Activated T-cell treated with anti-CD3 and anti-CD28 coated beads for 1 hour (primary cell): ENCODE data around the gene RPS25.
"Not testable (repeated sequence)": the region's sequence is repeated elsewhere in the genome, so short reads cannot be mapped to it uniquely, and the experiment has no call there.

Experiments
- DNase-seq: peaks from one replicate; pipeline ENCODE4 v3.0.0-alpha.2; 2020; ENCODE audit warnings: low read depth

RPS25 gene

DNA sequence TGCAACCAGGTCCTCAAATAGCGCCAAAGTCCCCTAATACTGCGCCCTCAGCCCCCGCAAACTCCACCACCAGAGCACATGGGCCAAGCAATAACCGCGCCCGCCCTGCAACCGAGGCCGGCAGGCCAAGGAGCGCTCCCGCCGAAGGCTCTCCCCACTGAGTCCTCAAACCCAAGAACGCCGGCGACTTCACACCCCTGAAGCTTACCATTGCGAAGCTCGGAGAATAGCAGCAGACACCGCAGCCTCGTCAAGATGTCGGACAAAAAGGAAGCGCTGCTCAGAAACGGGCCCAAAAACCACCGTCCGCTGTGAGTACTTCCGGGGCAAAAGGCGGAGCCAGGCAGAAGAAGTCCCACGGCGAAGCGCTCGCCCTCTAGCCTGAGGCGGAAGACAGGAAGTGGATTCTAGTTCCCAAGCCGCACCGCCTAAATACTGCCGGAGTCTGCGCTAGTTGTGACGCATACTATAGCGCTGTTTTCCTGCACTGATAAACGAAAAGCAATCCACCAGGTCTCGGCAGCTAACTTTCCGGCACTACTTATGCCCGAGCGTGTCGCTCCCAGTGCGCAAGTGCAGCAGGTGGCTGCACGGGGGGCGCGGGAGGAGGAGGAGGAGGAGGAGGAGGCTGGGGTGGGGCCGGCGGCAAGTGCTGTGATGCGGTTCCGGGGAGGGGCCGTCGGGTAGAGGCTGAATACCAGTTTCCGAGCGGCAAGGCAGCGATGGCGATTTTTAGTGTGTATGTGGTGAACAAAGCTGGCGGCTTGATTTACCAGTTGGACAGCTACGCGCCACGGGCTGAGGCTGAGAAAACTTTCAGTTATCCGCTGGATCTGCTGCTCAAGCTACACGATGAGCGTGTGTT, at the start of gene RPS25, which contains the start of gene TRAPPC4:
Gene RPS25 (minus strand): TSS at position 270 of the 865 bp plus-strand sequence. CDS start 59 bp downstream, at position 211.
Gene TRAPPC4 (plus strand): TSS at position 693 of the 865 bp plus-strand sequence. CDS start 30 bp downstream, at position 723.
- peak; percentile 89 for DNase-seq

DNA sequence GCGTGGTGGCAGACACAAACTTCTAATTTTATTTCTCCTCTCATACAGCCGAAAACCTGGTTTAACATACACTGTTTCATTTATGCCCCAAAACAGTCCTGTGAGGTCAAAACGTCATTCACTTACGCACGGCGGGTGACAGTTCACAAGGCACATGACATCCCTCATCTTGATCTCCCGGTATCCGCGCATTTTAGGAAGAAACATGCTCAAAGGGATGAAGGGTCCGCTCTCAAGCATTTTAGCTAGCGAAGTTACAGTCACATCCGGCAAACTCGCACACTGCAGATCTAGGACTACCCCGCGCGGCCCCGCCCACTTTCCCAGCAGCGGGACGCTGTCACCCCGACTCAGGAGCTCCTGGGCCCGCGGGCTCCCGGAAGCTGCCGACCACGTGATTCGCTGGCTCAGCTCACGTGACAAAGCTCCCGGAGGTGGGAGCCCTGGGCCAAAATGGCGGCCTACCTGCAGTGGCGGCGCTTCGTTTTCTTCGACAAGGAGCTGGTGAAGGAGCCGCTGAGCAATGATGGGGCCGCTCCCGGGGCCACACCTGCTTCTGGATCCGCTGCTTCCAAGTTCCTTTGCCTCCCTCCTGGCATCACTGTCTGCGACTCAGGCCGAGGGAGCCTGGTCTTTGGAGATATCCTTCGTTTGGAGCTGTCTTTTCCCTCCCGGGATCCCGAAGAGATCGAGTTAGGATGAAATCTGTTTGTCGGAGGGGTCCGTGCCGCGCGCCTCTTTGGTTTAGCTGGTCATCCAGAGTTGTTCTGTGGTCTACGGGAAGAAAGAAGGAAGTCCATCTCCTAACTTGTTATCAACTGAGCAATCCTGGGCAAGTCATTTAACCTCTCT, 49.5 kb upstream of the RPS25 start, which contains the start of gene VPS11:
Gene VPS11 (plus strand): TSS at position 448 of the 852 bp plus-strand sequence. CDS start 6 bp downstream, at position 454.
- DNase-seq = peak; percentile 97

DNA sequence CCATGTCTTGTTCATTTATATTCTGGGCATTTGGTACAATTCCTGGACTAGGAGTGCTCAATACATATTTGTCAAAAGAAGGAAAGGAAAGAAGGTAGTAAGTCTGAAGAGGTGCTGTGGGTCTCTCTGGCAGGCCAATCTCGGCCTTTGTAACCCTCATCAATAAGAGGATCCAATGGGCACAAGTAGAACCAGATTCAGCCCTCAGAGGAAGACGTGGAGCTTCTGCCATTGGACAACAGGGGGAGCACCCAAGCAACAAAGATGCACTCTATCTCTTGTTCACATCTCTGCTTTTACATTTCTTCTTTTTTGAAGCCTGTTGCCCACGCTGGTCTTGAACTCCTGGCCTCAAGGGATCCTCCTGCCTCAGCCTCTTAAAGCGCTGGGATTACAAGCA, 47.2 kb upstream of the RPS25 start:
- peak; percentile 19 for DNase-seq

DNA sequence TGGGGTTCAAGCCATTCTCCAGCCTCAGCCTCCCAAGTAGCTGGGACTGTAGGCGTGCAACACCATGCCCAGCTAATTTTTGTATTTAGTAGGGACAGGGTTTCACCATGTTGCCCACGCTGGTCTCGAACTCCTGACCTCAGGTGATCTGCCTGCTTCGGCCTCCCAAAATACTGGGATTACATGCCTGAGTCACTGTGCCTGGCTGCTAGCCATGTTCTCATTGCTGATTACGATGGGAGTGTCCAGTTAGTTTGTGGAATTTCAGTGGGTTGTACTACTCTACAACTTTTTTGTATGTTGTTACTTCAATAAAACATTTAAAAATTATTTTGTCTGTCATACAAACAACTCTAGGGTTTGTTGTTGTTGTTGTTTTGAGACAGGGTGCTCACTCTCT, 44.6 kb upstream of the RPS25 start:
- no peak for DNase-seq

DNA sequence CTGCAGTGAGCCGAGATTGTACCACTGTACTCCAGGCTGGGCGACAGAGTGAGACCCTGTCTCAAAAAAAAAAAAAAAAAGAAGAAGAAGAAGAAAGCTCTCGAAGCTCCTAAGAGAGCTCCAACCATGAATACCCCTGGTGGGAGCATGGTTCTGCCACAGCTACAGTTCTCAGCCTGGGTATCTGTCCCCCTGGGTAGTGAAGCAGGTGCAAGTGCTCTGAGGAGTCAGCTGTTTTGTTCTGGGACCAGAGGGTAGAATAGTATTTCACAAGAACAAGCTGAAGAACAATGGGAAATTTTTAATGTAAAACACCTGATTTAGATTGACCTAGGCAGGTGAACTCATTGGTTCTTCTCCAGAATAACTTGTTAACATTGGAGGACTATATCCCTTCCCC, 43.1 kb upstream of the RPS25 start:
- no peak for DNase-seq

DNA sequence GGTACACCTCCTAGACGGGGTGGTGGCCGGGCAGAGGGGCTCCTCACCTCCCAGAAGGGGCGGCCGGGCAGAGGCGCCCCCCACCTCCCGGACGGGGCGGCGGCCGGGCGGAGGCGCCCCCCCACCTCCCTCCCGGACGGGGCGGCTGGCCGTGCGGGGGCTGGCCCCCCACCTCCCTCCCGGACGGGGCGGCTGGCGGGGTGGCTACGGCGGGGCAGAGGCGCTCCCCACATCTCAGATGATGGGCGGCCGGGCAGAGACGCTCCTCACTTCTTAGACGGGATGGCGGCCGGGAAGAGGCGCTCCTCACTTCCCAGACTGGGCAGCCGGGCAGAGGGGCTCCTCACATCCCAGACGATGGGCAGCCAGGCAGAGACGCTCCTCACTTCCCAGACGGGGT, 41.0 kb upstream of the RPS25 start:
- DNase-seq = not testable (repeated sequence)

DNA sequence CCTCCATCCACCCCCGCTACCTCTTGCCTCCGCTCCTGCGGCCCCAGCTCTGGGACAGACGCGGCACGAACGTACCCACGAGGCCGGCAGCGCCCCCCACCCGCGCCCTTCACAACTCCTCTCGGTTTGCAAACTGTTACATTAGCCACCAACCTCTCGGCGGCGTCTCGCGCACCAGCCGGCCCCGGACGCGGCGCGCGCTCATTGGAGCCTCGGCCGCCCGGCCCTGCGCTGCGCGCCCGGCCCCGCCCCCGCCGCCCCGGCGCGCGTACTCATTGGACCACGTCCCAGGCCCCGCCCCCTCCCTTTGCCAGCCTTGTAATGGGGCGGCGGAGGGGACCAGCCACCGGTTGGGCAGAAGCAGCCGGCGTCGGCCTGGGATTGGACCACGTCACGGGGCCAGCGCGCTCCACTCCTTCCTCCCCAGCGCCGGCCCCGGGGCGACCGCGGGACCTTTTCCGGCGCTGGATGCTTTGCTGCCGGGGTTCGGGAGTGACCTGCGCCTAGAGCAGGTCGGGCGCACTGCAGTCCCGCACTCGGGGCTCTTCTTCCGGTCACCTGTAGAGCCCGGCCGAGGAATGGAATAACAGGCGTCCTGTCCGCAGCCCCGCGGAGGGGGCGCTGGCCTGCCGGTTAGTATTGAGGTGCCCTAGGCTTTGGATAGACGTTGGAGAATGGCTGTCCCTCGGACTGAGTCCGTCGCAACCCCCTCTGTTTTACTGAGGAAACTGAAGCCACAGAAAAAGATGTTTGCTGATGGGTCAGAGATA, 39.0 kb upstream of the RPS25 start, which contains the start of gene HYOU1:
Gene HYOU1 (minus strand): TSS at position 206 of the 770 bp plus-strand sequence. CDS start 1,045 bp downstream, outside the sequence.
- DNase-seq = peak; percentile 99

DNA sequence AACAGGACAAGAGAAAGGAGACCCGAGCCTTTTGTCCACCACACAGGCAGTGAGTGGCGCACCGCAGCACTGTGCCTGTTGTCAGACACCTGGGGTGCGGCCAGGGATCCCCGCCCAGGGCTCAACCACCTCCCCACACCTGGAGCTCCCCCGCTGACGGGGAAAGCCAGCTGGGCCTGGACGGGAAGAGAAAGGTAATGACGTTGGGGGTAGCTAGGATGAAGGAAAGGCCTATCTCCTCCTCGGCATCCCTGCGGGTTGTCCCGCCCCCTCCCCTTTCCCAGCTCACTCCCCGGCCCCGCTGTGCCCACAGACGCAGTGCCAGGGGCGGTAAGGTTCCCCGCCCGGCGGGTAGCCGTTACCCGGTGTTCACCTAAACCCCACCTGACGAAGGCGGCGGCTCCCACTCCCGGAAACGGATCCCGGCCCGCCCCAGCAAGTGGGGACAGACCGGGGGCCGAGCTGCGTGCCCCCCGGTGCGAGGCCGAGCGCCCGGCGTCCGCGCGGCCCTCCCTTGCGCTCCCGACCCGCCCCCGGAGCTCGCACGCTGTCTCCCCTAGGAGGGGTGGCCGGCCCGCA, 38.4 kb upstream of the RPS25 start:
- peak; percentile 16 for DNase-seq

DNA sequence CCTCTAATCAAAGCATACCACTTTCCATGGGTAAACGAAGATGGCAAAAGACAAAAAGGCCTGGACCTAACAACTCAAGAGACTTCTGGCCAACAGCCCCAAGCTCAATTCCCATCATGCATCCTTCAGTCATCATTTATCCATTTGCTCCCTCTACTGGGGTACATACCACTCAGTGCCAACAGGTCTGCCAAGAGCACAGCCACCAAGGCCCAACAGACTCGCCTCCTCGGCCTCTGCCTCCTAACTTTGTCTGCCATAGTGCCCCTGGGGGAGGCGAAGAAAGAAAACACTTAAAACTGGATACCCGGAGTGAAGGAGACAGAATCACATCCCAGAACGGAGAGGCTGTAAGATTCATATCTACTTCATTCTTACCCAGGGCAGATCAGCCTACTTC, 37.8 kb upstream of the RPS25 start:
- no peak for DNase-seq

DNA sequence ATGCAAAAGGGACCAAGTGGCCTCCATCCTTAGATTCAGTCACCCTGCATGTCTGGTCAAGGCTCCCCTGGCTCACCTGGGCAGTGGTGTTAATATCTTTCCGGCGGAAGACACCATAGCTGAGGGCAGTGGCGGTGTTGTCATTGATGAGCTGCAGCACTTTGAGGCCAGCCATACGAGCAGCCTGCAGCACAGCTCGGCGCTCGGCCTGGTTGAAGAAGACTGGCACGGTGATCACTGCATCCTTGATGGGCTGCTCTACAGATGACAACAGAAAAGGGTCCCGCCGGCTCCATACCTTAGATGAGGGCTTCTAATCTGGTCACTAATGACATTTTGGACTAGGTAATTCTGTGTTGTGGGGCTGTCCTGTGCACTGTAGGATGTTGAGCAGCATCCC, 36.3 kb upstream of the RPS25 start:
- no peak for DNase-seq

DNA sequence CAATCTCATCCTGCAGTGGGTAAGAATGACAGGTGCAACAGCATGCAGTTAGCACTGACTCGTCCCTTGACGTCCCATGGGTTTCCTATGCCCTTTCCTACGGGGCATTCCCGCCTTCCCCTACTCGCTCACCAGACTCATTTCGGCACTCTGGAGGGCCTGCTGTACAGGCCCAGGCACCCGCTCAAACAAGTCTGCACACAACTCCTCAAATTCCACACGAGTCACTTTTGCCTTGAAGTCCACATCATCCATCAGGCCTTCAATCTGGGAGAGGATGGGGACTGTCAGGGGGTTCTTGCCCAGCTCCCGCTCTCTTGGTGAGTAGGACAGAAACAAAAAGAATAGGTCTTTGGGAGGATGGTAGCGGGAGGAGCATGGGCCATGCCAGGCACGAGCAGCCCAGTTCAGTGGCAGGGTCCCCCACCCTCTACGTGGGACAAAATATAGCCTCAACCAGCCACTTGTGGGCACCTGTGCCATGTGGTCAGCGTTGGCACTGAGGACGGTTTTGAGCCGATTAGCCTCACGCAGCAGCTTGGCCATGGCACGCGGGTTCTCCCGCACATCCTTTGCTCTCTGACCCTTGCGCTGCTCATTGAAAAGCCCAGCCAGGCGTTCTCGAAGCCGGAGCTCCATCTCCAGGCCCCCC, 34.1 kb upstream of the RPS25 start:
- DNase-seq = no peak

DNA sequence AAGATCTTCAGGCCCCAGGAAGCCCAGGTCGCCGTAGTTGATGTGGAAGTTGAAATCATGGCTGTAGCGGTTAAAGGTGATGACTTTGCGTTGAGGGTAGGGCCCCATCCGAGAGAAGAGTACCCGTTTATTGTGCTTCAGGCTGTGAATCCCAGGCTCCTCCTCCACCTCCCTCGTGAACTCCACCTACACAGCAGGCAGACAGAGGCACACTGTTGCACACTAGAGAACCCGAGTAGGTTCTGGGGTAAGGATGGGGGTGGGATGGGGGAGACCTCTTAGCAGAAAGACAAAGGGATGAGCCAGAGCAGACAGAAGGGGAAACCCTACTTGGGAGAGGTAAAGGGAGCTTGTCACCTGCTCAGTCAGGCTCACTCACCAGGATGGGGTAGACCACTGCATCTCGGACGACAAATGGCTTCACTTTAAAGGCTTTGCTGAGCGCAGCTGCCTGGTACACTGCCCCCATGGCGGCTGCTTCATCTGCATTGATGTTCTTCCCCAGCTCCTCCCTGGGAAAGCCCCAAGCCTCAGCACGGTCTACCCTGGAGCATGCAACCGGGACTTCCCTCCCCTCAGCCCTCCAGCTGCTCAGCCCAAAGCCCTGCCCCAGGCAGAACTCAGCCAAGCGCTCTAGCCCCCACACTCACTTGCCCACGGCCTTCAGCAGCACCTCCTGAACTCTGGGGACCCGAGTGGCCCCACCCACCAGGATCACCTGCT, 33.5 kb upstream of the RPS25 start:
- DNase-seq = no peak

DNA sequence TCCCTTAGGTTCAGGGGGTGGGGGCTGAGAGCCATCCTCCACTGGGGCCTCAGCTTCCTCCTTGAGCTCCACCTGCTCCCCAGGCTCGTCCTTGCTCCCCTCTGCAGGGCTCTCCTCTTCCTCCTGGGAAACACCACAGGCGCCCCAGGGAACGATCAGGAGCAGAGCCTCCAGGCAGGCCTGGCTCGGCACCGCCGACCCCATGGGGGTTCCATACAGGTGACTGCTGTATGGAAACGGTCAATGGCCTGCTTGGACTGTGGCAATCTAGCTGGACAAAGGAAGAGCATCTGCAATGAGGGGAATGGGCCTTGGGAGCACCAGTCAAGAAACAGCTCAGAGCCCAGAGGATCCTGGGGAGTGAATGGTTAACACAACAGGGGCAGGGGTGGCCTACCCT, 30.9 kb upstream of the RPS25 start:
- no peak for DNase-seq

DNA sequence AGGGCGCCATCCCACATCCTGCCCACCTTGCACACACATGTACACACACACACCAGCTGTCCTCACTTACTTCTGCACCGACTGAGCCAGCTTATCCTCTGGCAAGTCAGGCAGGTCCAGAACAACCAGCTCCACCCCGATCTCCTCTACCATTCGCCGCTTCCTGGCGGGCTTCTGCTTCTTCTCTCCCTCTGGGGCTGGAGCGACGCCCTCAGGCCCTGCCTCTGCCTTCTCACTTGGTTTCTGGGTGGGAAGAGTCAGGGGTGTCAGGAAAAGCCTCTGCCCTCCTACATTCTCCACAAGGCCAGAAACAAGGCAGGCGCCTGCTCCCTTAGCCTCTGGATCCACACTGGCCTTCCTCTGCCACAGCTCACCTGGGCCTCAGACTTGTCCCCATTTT, 30.5 kb upstream of the RPS25 start:
- DNase-seq = no peak

DNA sequence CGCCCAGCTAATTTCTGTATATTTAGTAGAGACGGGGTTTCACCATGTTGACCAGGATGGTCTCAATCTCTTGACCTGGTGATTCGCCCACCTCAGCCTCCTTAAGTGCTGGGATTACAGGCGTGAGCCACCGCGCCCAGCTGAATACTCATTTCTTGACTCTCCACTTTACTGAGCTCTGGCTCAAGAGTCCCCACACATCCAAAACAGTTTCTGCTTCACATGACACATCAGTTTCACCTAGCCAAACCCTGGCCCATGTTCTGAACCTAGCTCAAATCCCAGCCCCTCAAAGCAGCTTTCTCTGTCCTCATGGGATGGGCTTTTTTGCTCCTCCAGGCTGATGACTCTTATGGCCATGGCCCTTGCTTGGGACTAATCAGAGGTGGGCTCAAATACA, 29.1 kb upstream of the RPS25 start:
- DNase-seq = no peak

DNA sequence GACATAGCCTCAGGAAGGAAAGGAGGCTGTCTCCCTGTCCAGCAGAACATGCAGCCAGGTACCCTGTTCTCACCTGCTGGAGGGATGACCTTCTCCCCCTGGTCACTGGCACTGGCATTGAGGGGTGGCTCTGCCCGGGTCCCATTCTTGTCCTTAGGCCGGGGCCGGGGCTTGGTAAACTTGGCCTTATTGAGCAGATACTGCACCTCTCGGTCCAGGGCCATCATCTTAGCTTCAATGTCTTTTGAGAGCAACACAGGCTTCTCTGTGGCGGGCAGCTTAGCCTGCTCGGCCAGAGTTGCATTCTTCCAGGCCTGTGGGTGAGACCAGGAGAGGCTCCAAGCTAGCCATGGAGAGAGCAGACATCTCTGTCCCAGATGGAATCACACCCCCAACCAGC, 28.3 kb upstream of the RPS25 start:
- DNase-seq = no peak

DNA sequence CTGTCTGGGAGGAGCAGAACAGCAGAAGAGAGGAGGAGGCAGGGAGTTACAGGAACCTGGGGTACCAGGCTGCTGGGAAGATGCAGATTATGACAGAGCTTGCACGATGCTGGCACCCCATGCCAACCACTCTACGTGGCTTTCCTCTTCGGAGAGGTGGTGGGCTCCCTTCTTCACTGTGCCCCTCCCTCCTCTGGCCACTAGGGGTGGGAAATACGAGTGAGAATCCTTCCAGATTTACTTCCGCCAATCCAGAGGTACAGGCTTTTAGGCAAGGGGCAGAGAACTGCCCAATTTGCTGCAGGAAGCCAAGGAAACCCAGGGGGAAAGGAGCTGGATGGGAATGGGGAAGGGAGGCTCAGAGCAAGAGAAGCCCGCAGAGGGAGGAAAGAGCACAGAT, 26.6 kb upstream of the RPS25 start:
- DNase-seq = no peak

DNA sequence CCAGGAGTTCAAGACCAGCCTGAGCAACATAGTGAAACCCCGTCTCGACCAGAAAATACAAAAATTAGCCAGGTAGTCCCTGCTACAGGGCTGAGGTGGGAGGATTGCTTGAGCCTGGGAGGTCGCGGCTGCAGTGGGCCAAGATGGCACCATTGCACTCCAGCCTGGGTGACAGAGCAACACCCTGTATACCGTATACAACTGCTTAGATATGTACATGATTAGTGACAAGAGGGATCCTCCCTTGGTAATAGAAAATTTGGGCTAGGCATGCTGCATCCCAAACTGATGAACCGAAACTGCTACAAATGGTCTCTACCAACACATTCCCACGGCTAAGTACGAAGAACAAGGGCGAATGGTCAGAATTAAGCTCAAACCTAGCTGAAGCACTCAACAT, 24.8 kb upstream of the RPS25 start:
- DNase-seq = no peak

DNA sequence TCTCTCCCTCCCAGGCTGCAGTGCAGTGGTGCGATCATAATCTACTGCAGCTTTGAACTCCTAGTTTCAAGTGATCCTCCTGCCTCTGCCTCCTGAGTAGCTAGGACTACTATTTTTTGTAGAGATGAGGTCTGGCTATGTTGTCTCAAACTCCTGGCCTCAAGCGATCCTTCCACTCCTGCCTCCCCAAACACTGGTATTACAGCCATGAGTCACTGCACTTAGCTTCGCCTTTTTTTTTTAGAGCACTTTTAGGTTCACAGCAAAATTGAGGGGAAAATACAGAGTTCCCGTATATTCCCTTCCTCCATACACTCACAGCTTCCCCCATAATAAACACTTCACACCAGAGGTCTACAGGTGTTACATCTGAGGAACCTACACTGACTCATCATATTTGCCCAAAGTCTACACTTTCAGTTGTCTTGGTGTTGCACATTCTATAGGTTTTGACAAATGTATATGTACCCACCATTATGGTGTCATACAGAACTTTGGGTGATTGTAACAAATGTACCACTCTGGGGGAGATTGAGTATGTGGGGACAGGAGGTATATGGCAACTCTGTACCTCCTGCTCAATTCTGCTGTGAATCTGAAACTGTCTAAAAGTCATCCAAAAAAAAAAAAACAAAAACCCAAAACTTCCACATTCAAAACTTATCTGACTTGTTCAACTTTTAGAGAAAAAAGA, 23.8 kb upstream of the RPS25 start:
- no peak for DNase-seq

DNA sequence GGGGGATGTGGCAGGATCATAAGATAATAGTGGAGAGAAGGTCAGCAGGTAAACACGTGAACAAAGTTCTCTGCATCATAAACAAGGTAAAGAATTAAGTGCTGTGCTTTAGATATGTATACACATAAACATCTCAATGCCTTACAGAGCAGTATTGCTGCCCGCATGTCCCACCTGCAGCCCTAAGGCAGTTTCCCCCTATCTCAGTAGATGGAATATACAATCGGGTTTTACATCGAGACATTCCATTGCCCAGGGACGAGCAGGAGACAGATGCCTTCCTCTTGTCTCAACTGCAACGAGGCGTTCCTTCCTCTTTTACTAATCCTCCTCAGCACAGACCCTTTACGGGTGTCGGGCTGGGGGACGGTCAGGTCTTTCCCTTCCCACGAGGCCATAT, 21.3 kb upstream of the RPS25 start:
- DNase-seq = not testable (repeated sequence)
